SU-DHL-6 (cell line): ENCODE measurements around the gene CISD1.
"Not testable (repeated sequence)": the region's sequence is repeated elsewhere in the genome, so short reads cannot be mapped to it uniquely, and the experiment has no call there.

Experiments
- H2AFZ ChIP-seq: fragments of 200-600 bp; sonication (generic); 2 replicates; pipeline ENCODE4 v1.6.1; 2014; ENCODE audit warnings: low read depth, mild to moderate bottlenecking, moderate library complexity, mixed read lengths, antibody characterized with exemption, low read length; ENCODE audit not compliant: severe bottlenecking
- H3F3A ChIP-seq: fragments of 200-600 bp; shearing (Covaris generic); 2 replicates; pipeline ENCODE4 v1.6.0; 2016; ENCODE audit warnings: antibody characterized with exemption, mild to moderate bottlenecking; ENCODE audit not compliant: insufficient read depth
- H3K27ac ChIP-seq: fragments of 200-600 bp; sonication (generic); 2 replicates; pipeline ENCODE4 v1.5.1; 2016; ENCODE audit warnings: low read depth, mild to moderate bottlenecking, low read length, moderate library complexity, mixed read lengths
- H3K27me3 ChIP-seq: fragments of 200-600 bp; sonication (generic), shearing (Covaris generic); 2 replicates; pipeline ENCODE4 v1.6.0; 2014; ENCODE audit warnings: mild to moderate bottlenecking, low read length
- H3K36me3 ChIP-seq: fragments of 200-600 bp; sonication (generic); 2 replicates; pipeline ENCODE4 v1.6.1; 2014; ENCODE audit warnings: mild to moderate bottlenecking, low read length, mixed read lengths
- H3K4me2 ChIP-seq: fragments of 300-600, 200-600 bp; shearing (Covaris generic), sonication (generic); 2 replicates; pipeline ENCODE4 v1.6.0; 2014; ENCODE audit warnings: low read length, low read depth, mild to moderate bottlenecking; ENCODE audit not compliant: poor library complexity, severe bottlenecking
- H3K4me3 ChIP-seq: fragments of 200-600 bp; sonication (generic); 2 replicates; pipeline ENCODE4 v1.5.1; 2014; ENCODE audit warnings: antibody characterized with exemption, low read length, mild to moderate bottlenecking, mixed read lengths; ENCODE audit not compliant: insufficient read depth, poor library complexity, severe bottlenecking
- H3K79me2 ChIP-seq: fragments of 200-600 bp; sonication (generic); 2 replicates; pipeline ENCODE4 v1.6.1; 2014; ENCODE audit warnings: mild to moderate bottlenecking, low read length, moderate library complexity; ENCODE audit not compliant: insufficient read depth
- H3K9ac ChIP-seq: fragments of 200-600 bp; sonication (generic); 2 replicates; pipeline ENCODE4 v1.7.0; 2014; ENCODE audit warnings: mild to moderate bottlenecking, low read length
- H3K9me2 ChIP-seq: fragments of 200-600 bp; sonication (generic); replicated peaks from 2 replicates; pipeline ENCODE4 v1.6.1; 2014; ENCODE audit warnings: low read length; ENCODE audit not compliant: insufficient read depth
- H3K9me3 ChIP-seq: fragments of 200-600 bp; sonication (generic); 2 replicates; pipeline ENCODE4 v1.6.1; 2014; ENCODE audit warnings: low read length, mixed read lengths; ENCODE audit not compliant: insufficient read depth
- H4K20me1 ChIP-seq: fragments of 200-600 bp; sonication (generic); 2 replicates; pipeline ENCODE4 v1.6.1; 2014; ENCODE audit warnings: low read depth, mild to moderate bottlenecking, antibody characterized with exemption, low read length, moderate library complexity, mixed read lengths
- EZH2phosphoT487 ChIP-seq: fragments of 200-600 bp; sonication (generic), shearing (Covaris generic); conservative IDR thresholded peaks from 2 replicates; pipeline ENCODE4 v1.6.1; 2018; ENCODE audit warnings: mild to moderate bottlenecking, antibody characterized with exemption, low read length, moderate library complexity, mixed read lengths
- TF ChIP-seq, protein P1 (sequence below): fragments of 200-600 bp; sonication (generic); IDR thresholded peaks from one replicate; pipeline ENCODE4 v1.5.1; 2017; ENCODE audit warnings: antibody characterized with exemption, mild to moderate bottlenecking, low read length, moderate library complexity; ENCODE audit not compliant: insufficient read depth, poor library complexity, severe bottlenecking

Gene CISD1

DNA sequence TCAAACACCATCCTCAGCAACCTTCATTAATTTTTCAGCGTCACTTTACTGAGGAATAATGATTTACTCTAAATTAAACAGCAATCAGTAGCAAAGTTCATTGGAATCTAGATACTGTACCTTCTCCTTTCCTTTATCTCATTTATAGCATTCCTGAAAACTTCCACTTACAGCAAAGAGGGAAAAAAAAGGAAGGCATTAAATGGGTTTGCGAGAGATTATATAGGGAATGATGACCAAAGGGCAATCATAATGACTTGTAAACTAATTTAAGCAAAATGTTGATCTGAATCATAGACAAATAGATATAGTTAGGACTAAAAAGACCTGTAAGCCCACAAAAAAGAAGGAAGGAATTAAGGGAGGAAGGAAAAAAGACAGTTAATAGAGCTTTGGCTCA lies 43.3 kb upstream of the CISD1 start:
- 0 out of 2 replicates have a peak, but pooled peaks cover 5% of the 10 kb centered on the region for H3F3A ChIP-seq
- H3K36me3 ChIP-seq = peaks cover 34% of the 10 kb centered on the region
- no peak overlapping the region for H3K27ac ChIP-seq
- H4K20me1 ChIP-seq = no peaks in the 10 kb centered on the region
- TF ChIP-seq EZH2phosphoT487 = no peak
- TF ChIP-seq, protein P1, sequence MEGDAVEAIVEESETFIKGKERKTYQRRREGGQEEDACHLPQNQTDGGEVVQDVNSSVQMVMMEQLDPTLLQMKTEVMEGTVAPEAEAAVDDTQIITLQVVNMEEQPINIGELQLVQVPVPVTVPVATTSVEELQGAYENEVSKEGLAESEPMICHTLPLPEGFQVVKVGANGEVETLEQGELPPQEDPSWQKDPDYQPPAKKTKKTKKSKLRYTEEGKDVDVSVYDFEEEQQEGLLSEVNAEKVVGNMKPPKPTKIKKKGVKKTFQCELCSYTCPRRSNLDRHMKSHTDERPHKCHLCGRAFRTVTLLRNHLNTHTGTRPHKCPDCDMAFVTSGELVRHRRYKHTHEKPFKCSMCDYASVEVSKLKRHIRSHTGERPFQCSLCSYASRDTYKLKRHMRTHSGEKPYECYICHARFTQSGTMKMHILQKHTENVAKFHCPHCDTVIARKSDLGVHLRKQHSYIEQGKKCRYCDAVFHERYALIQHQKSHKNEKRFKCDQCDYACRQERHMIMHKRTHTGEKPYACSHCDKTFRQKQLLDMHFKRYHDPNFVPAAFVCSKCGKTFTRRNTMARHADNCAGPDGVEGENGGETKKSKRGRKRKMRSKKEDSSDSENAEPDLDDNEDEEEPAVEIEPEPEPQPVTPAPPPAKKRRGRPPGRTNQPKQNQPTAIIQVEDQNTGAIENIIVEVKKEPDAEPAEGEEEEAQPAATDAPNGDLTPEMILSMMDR = no peak
- no peak overlapping the region for H3K4me3 ChIP-seq
- no peak overlapping the region for H3K9ac ChIP-seq
- no peaks in the 10 kb centered on the region for H3K79me2 ChIP-seq
- H3K9me3 ChIP-seq = no peaks in the 10 kb centered on the region
- H3K27me3 ChIP-seq = no peaks in the 10 kb centered on the region
- H2AFZ ChIP-seq = no peak overlapping the region
- H3K9me2 ChIP-seq = no peaks in the 10 kb centered on the region
- H3K4me2 ChIP-seq = no peak overlapping the region

DNA sequence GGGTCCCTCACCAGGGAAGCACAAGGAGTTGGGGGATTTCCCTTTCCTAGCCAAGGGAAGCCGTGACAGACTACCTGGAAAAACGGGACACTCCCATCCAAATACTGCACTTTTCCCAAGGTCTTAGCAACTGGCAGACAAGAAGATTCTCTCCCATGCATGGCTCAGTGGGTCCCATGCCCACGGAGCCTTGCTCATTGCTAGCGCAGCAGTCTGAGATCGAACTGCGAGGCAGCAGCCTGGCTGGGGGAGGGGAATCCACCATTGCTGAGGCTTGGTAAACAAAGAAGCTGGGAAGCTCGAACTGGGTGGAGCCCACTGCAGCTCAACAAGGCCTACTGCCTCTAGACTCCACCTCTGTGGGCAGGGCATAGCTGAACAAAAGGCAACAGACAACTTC lies 39.1 kb upstream of the CISD1 start:
- H3F3A ChIP-seq, H3K9me3 ChIP-seq, H3K27ac ChIP-seq, H3K4me2 ChIP-seq, H3K9ac ChIP-seq, H4K20me1 ChIP-seq, H3K4me3 ChIP-seq, H3K79me2 ChIP-seq, H2AFZ ChIP-seq, H3K27me3 ChIP-seq, H3K9me2 ChIP-seq: not testable (repeated sequence)
- H3K36me3 ChIP-seq = peaks cover 24% of the 10 kb centered on the region

DNA sequence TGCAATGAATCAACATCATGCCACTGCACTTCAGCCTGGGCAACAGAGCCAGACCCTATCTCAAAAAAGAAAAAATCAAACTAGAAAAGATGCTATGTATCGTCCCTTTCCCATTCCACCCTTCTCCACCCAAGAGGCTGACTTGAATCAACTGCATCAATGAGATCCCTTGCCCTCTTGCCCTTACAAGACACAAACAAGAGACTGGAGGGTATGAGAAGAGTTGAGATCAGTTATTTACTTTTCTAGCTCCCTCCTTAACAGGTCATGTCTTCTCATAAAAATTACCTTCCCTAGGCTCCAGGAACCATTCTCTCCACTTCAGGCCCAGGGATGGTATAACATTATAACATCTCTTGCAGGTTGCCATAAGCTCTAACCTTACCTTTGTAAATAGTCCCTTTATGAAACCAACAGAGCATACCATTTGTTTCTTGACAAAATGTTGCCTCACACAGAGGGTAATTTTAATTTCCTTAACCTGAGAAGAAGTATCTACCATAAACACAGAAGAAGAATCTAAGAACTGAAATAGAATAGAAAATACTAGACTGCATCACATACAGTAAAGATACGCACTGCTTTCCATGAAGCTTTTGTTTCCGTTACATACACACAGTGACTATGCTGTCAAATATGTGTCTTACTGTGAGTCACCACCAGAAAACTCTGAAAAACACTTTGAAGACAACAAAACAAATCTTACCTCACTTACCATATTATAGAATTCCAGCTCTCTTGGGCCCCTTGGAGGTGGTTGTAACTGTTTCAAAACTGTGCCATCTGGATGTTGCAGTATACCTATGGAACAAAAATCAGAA lies 31.7 kb upstream of the CISD1 start:
- Histone ChIP-seq H3K36me3 (peaks cover 23% of the 10 kb centered on the region), H3K79me2 (peaks cover 60% of the 10 kb centered on the region), H3K9me2 (no peaks in the 10 kb centered on the region), H3K9ac (no peak overlapping the region), H4K20me1 (peaks cover 14% of the 10 kb centered on the region), H3K27me3 (no peaks in the 10 kb centered on the region), H3K9me3 (no peaks in the 10 kb centered on the region), H3K27ac (no peak overlapping the region), H3K4me3 (no peak overlapping the region), H2AFZ (no peak overlapping the region), H3K4me2 (no peak overlapping the region), H3F3A (no peaks in the 10 kb centered on the region)
- TF ChIP-seq, protein P1 = no peak
- no peak for TF ChIP-seq EZH2phosphoT487

DNA sequence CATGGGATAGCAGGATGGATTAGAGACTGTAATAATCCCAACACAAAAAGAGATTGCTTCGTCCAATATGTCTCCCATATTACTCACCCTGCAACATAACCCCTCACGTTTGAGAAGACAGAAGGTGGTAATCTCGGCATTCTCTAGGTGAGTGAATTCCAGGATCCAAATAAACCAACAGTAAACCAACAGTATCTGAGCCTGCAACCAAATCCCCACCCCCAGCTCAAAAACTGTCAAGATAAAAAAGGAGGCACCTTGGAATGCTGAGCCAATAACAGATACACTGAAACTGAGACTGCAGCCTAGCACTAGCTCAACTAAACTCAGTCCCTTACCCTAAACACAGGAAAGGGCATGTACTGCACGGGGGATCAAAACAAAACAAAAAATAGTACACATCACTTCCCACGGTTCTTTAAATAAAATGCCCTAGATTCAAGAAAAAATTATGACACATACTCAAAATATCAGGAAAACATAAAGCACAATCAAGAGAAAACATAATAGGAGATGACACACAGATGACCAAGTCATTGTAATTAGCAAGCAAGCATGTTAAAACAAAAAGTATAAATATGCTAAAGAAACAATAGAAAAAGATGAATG lies 29.3 kb upstream of the CISD1 start:
- H3K79me2 ChIP-seq = peaks cover 64% of the 10 kb centered on the region
- no peaks in the 10 kb centered on the region for H3F3A ChIP-seq
- peaks cover 14% of the 10 kb centered on the region for H4K20me1 ChIP-seq
- no peak overlapping the region for H3K9ac ChIP-seq
- H3K9me2 ChIP-seq = no peaks in the 10 kb centered on the region
- H2AFZ ChIP-seq = no peak overlapping the region
- no peaks in the 10 kb centered on the region for H3K9me3 ChIP-seq
- no peak for TF ChIP-seq EZH2phosphoT487
- TF ChIP-seq, protein P1 = no peak
- H3K27me3 ChIP-seq = no peaks in the 10 kb centered on the region
- no peak overlapping the region for H3K27ac ChIP-seq
- H3K36me3 ChIP-seq = peaks cover 23% of the 10 kb centered on the region
- H3K4me3 ChIP-seq = no peak overlapping the region
- H3K4me2 ChIP-seq = no peak overlapping the region
